Neural crest cell (in vitro differentiated cells): Measurements from ENCODE around the gene FAM149A. TPM values are rescaled to one million over a fixed set of nuclear protein-coding genes. Genes with fewer than 3 reads are reported as not detected.

ENCODE experiments used
- DNase-seq: peaks from one replicate; pipeline ENCODE4 v3.0.0; 2021; ENCODE audit warnings: low read depth, mixed read lengths, low spot score
- H3K27ac Mint-ChIP-seq: one replicate; pipeline ENCODE4 v1.8.0; 2021; ENCODE audit warnings: mild to moderate bottlenecking, mixed read lengths; ENCODE audit not compliant: unreplicated experiment
- H3K27me3 Mint-ChIP-seq: 2 replicates; pipeline ENCODE4 v1.8.0; 2021; ENCODE audit warnings: low read depth, mild to moderate bottlenecking, mixed read lengths
- H3K36me3 Mint-ChIP-seq: 2 replicates; pipeline ENCODE4 v1.8.0; 2021; ENCODE audit warnings: low read depth, mild to moderate bottlenecking, mixed read lengths
- H3K4me1 Mint-ChIP-seq: 2 replicates; pipeline ENCODE4 v1.8.0; 2021; ENCODE audit warnings: mixed read lengths
- H3K4me3 Mint-ChIP-seq: one replicate; pipeline ENCODE4 v1.8.0; 2021; ENCODE audit warnings: mild to moderate bottlenecking, mixed read lengths
- H3K9me3 Mint-ChIP-seq: 2 replicates; pipeline ENCODE4 v1.8.0; 2021; ENCODE audit warnings: mixed read lengths
- CTCF ChIP-seq: fragments of 200-600 bp; sonication (generic); conservative IDR thresholded peaks from 2 replicates; pipeline ENCODE4 v1.5.0; 2021; ENCODE audit warnings: antibody characterized with exemption, mild to moderate bottlenecking
- total RNA-seq: library from RNA; stranded (reverse); gene quantifications from 2 replicates; pipeline ENCODE4 v1.2.1, GENCODE V29; 2021

The FAM149A gene
- total RNA-seq, 1 donor from 2014 or later: 5.6 TPM

DNA sequence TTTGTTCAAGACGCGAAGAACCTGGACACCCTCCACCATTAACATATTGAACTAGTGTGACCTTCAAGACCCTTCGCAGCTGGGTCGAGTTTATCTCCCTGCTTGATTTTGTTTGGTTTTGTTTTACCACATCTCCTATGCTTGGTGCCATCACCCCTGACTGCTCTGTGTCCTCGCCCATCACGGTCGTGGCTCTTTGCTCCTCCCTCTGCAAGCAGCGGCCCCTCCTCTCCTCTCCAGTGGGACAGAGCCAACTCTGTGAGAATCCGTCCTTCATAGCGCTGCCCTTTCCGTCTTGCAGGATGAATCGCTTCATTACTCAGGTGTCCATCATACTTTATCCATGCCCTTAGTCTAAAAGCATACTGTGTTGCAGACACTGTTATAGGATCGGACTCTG is 9.1 kb upstream of the FAM149A start:
- H3K4me1 Mint-ChIP-seq: peaks cover 9% of the 10 kb centered on the region
- no peak overlapping the region for H3K27ac Mint-ChIP-seq
- no peak for DNase-seq
- H3K36me3 Mint-ChIP-seq: no peaks in the 10 kb centered on the region
- H3K4me3 Mint-ChIP-seq: no peak overlapping the region
- peaks cover 2% of the 10 kb centered on the region for H3K27me3 Mint-ChIP-seq
- no peak for TF ChIP-seq CTCF
- no peaks in the 10 kb centered on the region for H3K9me3 Mint-ChIP-seq

DNA sequence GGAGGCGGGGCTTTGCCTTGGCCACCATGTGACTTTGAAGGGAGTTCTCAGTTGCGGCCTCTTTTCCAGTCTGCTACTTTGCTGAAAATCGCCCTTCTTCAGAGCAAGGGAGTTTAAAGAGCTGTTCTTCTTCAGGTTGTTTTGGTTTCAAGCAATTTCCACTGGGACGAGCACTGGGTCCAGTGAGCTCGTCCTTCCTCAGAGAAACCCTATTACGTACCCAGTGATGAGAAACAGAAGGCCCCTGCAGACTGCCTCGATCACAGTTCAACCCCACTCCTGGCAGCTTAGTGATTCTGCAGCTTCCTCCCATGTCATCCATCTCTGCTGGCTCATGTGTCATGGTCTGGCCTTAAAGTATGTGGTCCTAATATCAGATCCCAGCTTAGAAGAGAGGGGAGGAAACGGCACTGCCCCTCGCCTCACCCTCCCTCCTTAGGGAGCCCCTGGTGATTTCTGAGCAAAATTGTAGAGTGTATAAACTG is 7.8 kb upstream of the FAM149A start:
- H3K9me3 Mint-ChIP-seq: no peaks in the 10 kb centered on the region
- no peaks in the 10 kb centered on the region for H3K36me3 Mint-ChIP-seq
- no peak overlapping the region for H3K27ac Mint-ChIP-seq
- H3K4me1 Mint-ChIP-seq: peaks cover 9% of the 10 kb centered on the region
- H3K4me3 Mint-ChIP-seq: no peak overlapping the region
- DNase-seq: no peak
- no peak for TF ChIP-seq CTCF
- H3K27me3 Mint-ChIP-seq: peaks cover 5% of the 10 kb centered on the region

- no peak overlapping the region for H3K27ac Mint-ChIP-seq
- TF ChIP-seq CTCF: no peak
Observed at GRCh38 chr4:186097386-186097785, 7.1 kb upstream of the FAM149A start.

GRCh38 chr4:186102931-186103330 is 1.6 kb upstream of the FAM149A start:
- no peak for DNase-seq
- Mint-ChIP-seq H3K36me3 (no peaks in the 10 kb centered on the region), H3K27me3 (peaks cover 50% of the 10 kb centered on the region), H3K27ac (no peak overlapping the region), H3K4me3 (peak overlapping the region; percentile 1), H3K4me1 (peaks cover 8% of the 10 kb centered on the region), H3K9me3 (no peaks in the 10 kb centered on the region)
- TF ChIP-seq CTCF: no peak

More at GRCh38 chr4:186097386-186097785, 7.1 kb upstream of the FAM149A start:
- no peak for DNase-seq
- no peaks in the 10 kb centered on the region for H3K9me3 Mint-ChIP-seq
- no peaks in the 10 kb centered on the region for H3K36me3 Mint-ChIP-seq
- peaks cover 9% of the 10 kb centered on the region for H3K4me1 Mint-ChIP-seq
- peaks cover 8% of the 10 kb centered on the region for H3K27me3 Mint-ChIP-seq
- H3K4me3 Mint-ChIP-seq: no peak overlapping the region

DNA sequence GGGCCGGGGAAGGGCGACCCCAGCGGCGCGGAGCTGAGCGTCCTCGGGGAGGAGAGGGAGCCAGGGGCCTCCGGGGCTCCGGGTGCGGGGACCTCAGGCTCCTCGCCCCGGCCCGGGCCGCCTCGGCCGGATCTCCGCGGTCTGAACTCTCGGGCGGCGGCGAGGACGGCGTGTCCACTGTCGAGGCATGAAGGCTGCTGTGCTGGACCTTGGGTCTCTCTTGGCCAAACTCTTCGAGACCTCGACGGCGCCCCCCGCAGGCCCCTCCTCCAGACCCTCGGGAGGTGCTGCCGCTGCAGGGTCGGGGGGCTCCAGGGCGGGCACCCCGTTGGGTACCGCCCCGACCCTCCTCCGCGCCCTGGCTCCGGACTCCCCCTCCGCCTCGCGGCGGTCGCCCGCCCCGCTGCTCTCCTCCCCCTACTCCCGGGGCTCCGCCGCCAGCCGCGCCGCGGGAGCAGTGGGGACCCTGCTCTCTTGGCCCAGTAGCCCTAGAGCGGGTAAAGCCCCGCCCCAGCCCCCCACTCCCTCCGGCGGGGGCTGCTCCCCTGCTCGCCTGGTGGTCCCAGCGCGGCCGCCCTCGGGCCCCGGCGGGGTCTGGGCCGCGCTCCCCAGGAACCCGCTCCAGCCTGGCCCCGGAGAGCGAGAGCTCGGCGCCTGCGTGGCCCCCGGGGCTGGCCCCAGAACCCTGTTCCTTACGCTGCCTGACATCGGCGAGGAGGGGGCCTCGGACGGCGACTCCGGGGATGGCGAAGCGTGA is 564 bp downstream of the FAM149A start:
- no peaks in the 10 kb centered on the region for H3K9me3 Mint-ChIP-seq
- TF ChIP-seq CTCF: peak; percentile 28
- DNase-seq: peak; percentile 24
- peaks cover 68% of the 10 kb centered on the region for H3K27me3 Mint-ChIP-seq
- peaks cover 13% of the 10 kb centered on the region for H3K4me1 Mint-ChIP-seq
- H3K36me3 Mint-ChIP-seq: no peaks in the 10 kb centered on the region
- no peak overlapping the region for H3K27ac Mint-ChIP-seq
- H3K4me3 Mint-ChIP-seq: peak overlapping the region; percentile 81
